ENCODE data around the gene HABP2. TPM values are rescaled to one million over a fixed set of nuclear protein-coding genes. Genes with fewer than 3 reads are reported as not detected.

The HABP2 gene
- total and polyA plus RNA-seq, 2 experiments from 2014 or later: 0.06 TPM; not detected in 1

DNA sequence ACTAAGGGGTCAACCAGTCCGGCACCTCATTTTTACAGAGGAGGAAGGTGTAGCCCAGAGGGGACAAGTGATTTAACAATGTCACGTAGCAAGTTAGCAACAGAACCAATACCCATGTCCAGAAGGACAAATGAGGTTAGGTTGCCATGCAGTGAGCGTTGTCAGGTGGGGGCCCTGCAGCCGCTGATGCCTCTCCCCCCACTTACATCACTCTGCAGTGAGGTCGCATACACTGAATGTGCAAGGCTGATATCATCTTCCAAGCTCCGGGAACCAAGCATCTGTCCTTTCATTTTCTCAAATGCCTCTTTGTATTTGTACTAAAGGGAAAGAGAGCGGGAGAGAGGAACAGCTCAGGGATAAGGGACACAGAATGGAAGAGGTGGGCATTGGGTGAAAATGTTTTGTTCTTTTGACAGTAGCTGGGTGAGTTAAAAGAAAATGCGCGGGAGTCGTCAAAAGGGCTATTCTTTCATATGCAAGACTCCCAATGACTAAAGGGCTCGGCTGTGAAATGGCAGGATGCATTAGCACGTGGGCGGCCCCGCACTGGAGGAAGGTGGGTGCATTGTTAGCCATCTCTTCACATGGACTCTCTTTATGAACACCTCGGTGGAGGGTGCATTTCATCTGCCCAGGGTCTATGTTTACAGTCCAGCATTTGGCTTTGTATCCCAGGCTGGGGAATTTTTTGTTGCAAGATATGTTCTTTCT lies 61.3 kb downstream of the HABP2 start:
- Histone ChIP-seq H3K9me3 (ENCODE audit: low read depth) (no peaks in the 10 kb centered on the region), H3K4me1 (ENCODE audit: low read depth) (peaks cover 7% of the 10 kb centered on the region), H3K27me3 (peaks cover 3% of the 10 kb centered on the region), H3K27ac (no peak overlapping the region), H3K4me3 (no peak overlapping the region), H3K36me3 (no peaks in the 10 kb centered on the region)
- no peak for DNase-seq (ENCODE audit: low read depth in 1 of 2, low spot score in 1 of 2)
- no peak for TF ChIP-seq CTCF (IDR thresholded peaks at IDR 0.05; ENCODE audit: low read depth, low read length)

GRCh38 chr10:113616244-113617074 lies 63.6 kb downstream of the HABP2 start:
- H3K27me3 ChIP-seq: peaks cover 3% of the 10 kb centered on the region

DNA sequence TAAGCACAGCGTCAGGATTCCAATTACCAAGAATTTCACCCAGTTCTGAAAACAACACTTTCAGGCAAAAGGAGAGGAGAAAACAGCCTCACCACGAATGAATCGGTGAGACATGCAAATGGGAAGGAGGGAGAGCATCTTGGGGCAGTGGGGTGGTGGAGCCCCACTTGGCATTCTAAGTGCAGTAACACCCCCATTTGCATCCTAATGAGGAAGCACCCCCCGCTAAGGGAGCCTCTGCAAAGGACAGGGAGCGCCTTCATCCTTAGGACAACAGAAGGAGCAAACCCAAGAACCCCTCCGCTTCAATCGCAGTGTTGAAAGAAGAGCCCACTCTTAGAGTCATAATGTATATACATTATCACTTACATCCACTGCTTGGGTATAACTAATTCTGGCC lies 64.2 kb downstream of the HABP2 start:
- peaks cover 3% of the 10 kb centered on the region for H3K27me3 ChIP-seq

More at GRCh38 chr10:113616244-113617074, 63.6 kb downstream of the HABP2 start:
- Histone ChIP-seq H3K4me3 (no peak overlapping the region), H3K9me3 (ENCODE audit: low read depth) (no peaks in the 10 kb centered on the region), H3K4me1 (ENCODE audit: low read depth) (no peaks in the 10 kb centered on the region), H3K27ac (no peak overlapping the region), H3K36me3 (no peaks in the 10 kb centered on the region)
- peak; percentile 32 for TF ChIP-seq CTCF (IDR thresholded peaks at IDR 0.05; ENCODE audit: low read depth, low read length)
- no peak for DNase-seq (ENCODE audit: low read depth in 1 of 2, low spot score in 1 of 2)

DNA sequence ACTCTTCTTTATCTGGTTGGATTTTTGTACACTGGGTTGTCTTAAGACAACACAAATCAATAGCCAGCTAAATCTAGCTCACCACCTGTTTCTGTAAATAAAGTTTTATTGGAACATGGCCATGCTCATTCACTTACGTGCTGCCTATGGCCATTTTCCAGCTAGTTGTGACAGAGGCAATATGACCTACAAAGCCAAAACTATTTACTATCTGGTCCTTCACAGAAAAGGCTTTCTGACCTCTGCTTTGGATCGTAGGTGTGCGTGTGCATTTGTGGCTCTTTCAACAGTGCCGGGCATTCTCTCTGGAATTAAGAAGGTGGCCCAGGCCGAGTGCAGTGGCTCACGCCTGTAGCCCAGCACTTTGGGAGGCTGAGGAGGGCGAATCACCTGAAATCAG lies 65.5 kb downstream of the HABP2 start:
- Histone ChIP-seq H3K27me3 (peaks cover 3% of the 10 kb centered on the region), H3K36me3 (no peaks in the 10 kb centered on the region), H3K4me1 (ENCODE audit: low read depth) (no peaks in the 10 kb centered on the region), H3K27ac (no peak overlapping the region), H3K9me3 (ENCODE audit: low read depth) (no peaks in the 10 kb centered on the region), H3K4me3 (no peak overlapping the region)
- DNase-seq (ENCODE audit: low read depth in 1 of 2, low spot score in 1 of 2): no peak
- no peak for TF ChIP-seq CTCF (IDR thresholded peaks at IDR 0.05; ENCODE audit: low read depth, low read length)

More for the DNA sequence above, 64.2 kb downstream of the HABP2 start:
- Histone ChIP-seq H3K4me1 (ENCODE audit: low read depth) (no peaks in the 10 kb centered on the region), H3K27ac (no peak overlapping the region), H3K9me3 (ENCODE audit: low read depth) (no peaks in the 10 kb centered on the region), H3K36me3 (no peaks in the 10 kb centered on the region), H3K4me3 (no peak overlapping the region)
- TF ChIP-seq CTCF (IDR thresholded peaks at IDR 0.05; ENCODE audit: low read depth, low read length): no peak
- no peak for DNase-seq (ENCODE audit: low read depth in 1 of 2, low spot score in 1 of 2)

- DNase-seq (ENCODE audit: low read depth in 1 of 2, low spot score in 1 of 2): no peak
- H3K4me1 ChIP-seq (ENCODE audit: low read depth): no peaks in the 10 kb centered on the region
- no peaks in the 10 kb centered on the region for H3K9me3 ChIP-seq (ENCODE audit: low read depth)
- no peaks in the 10 kb centered on the region for H3K36me3 ChIP-seq
- TF ChIP-seq CTCF (IDR thresholded peaks at IDR 0.05; ENCODE audit: low read depth, low read length): no peak
- no peak overlapping the region for H3K27ac ChIP-seq
- no peak overlapping the region for H3K4me3 ChIP-seq
- H3K27me3 ChIP-seq: peaks cover 3% of the 10 kb centered on the region
Measured at GRCh38 chr10:113619401-113619800, 66.5 kb downstream of the HABP2 start.
